Head of caudate nucleus (tissue), 42 donors: ENCODE data around the gene ALPP.
"Not testable (repeated sequence)": the region's sequence is repeated elsewhere in the genome, so short reads cannot be mapped to it uniquely, and the experiment has no call there.

ENCODE experiments used
- DNase-seq, 42 donors: peaks; one replicate each; pipeline versions ENCODE4 v3.0.0 to v3.0.0-alpha.2; 2020 to 2021; ENCODE audit warnings: mixed read lengths in 7 of 42
- intact Hi-C: fragments of 100-400 bp; cut with DNase I; formaldehyde crosslinking; loops from one replicate; pipeline ENCODE4 v1.15.0; 2022

ALPP gene

DNA sequence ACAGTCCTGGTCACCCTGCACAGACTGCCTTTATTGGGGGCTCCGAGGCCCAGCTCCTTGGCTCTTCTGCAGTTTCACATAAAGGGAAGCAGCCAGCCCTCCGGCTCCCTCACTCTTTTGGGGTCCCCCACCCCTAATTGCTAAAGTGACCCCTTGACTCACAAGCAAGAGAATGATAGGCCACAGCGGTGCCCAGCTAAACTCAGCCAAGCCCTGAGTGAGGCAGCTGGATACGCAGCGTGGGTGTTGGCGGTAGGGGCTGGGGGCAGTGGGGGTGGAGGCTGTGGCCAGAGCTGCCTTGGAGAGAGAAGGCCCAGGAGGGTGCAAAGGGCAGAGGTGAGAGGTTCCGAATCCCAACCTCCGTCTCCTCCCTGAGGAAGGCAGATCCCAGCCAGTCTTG lies 25.5 kb upstream of the ALPP start:
- DNase-seq: peak in 1 of 42 donors; percentile 4
- intact Hi-C loops: no loop called here

DNA sequence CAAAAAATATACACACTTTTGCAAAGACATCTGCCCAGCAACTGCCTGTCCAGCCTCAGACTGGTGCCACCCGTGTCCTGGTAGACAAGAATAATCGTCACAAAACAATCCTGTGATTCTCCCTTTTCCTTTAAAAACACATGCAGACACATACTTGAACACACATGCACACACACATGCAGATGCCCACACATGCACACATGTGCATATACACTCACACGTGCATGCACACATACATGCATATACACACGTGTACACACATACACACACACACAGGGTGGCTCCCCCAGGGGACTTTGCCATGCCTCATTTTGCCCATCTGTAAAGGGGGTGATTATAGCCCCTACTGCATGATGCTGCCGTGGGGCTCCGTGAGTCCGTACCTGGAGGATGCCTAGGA lies 24.9 kb upstream of the ALPP start:
- intact Hi-C loops: no loop called here
- no peak for DNase-seq

DNA sequence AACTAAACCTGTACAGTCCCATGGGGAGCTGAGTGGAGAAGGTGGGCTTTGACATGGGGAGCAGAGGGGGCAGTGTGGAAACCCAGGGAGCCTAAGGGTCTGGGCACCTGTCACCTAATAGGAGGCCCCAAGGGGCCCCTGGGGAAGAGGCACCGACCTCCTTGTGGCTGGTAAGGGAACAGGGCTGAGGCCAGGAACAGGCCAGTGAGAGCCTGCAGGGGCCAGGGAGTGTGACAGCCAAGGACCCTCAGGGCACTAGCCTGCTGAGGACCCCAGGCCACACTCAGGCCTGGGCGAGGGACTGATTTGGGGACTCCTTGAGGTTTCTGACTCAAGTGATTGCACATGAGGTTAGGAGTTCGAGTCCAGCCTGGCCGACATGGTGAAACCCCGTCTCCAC lies 24.5 kb upstream of the ALPP start:
- intact Hi-C loops: no loop called here
- DNase-seq: peak in 1 of 42 donors; percentile 8

DNA sequence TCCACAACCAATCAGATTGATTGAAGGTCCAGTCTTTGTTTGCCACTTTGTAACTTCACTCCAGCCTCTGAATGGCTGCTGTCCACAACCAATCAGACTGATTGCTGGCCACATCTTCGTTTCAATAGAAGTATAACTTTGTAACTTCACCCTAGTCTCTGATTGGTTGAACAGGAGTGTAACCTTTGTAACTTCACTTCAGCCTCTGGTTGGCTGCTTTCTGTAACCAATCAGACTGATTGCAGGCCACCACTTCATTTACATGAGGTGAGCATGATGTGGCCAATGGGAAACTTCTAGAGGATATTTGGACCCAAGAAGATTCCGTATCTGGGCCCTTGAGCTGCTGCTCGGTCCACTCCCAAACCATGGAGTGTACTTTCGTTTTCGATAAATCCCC lies 16.9 kb upstream of the ALPP start:
- no peak for DNase-seq
- intact Hi-C loops: no loop called here

DNA sequence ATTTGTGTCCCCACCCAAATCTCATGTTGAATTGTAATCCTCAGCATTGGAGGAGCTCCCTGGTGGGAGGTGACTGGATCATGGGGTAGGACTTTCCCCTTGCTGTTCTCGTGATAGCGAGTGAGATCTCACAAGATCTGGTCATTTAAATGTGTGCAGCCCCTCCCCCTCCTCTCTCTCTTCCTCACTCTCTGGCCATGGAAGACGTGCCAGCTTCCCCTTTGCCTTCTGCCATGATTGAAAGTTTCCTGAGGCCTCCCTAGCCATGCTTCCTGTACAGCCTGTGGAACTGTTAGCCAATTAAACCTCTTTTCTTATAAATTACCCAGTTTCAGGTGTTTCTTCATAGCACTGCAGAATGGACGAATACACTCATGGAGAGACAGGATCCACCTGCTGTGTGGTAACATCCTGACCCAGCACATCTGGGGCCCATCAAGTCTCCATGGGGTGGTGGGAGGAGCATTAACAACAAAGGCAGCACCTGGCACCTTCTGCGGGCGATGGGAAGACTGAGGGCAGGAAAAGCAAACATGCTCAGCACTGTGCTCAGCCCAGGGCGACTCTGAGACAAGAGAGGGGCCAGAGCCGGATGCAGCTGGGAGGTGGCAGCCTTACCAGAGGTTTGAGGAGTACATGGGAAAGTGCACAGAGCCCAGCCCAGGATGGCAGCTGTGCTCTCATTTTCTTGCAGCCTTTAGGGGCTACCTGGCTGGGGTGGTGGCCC lies 16.2 kb upstream of the ALPP start:
- peak in 1 of 42 donors; percentile 3 for DNase-seq
- intact Hi-C loops: no loop called here

DNA sequence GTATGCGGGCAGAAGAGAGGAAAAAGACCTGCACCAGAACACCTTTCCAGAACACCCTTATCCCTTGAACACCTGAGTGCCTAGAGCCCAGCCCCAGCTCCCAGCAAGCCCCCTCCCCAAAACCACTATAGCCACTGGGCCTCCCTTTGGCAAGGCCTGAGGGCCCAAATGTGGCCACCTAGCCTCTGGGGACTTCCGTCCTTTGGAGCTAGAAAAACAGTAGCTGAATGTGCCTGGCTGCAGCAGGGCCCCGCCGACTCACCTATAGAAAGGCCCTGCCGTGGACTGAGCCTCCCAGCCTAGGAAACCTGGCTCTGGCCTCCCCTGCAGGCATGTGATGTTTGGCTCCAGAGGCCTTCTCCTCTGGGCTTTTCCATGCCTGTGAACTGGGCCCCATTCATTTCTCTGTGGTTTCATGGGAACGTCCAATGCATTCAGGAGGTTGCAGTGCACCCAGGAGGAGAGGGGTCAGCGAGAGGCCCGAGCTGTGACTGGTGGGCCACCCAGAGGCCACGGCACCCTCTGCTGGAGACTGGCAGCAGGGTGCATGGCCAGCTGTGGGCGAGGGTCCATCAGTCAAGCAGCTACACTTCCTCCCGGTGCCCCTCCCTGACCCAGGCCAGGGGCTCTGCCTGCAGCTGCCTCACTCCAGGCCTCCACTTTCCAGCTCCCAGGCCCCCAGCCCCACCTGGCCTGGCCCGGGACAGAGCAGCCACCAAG lies 15.3 kb upstream of the ALPP start:
- intact Hi-C loops: not testable (repeated sequence)
- peak in 1 of 42 donors; percentile 11 for DNase-seq

DNA sequence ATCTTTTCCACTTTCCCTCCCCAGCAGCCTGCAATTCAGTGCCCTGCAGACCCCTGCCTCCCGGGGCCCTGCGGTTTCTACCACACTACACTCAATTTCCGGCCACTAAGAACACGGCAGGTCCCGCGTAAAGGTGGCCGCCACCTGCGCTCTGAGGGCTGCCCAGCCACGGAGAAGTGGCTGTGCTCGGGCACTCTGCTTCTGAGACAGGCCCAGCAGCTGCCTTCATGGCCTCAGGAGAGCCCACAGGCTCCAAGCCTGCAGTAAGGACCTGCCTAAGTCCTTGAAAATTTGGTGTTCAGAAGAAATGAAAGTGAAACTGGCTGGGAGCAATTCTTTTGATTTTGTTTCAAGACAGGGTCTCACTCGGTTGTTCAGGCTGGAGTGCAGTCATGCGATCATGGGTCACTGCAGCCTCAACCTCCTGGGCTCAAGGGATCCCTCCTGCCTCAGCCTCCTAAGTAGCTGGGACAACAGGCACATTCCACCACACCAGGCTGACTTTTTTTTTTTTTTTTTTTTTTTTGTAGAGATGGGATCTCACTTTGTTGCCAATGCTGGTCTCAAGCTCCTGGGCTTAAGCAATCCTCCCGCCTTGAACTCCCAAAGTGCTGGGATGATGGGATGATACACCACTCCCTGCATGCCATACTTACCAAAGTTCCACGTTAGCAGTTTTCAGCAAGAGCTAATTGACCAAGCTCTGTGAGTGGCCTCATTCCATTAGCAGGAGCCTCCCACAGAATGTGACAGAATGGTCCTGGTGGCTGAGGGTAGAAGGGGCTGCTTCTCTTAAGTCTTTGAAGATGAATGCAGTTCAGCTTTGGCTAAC lies 14.6 kb upstream of the ALPP start:
- peak in 1 of 42 donors; percentile 8 for DNase-seq
- intact Hi-C loops: no loop called here

DNA sequence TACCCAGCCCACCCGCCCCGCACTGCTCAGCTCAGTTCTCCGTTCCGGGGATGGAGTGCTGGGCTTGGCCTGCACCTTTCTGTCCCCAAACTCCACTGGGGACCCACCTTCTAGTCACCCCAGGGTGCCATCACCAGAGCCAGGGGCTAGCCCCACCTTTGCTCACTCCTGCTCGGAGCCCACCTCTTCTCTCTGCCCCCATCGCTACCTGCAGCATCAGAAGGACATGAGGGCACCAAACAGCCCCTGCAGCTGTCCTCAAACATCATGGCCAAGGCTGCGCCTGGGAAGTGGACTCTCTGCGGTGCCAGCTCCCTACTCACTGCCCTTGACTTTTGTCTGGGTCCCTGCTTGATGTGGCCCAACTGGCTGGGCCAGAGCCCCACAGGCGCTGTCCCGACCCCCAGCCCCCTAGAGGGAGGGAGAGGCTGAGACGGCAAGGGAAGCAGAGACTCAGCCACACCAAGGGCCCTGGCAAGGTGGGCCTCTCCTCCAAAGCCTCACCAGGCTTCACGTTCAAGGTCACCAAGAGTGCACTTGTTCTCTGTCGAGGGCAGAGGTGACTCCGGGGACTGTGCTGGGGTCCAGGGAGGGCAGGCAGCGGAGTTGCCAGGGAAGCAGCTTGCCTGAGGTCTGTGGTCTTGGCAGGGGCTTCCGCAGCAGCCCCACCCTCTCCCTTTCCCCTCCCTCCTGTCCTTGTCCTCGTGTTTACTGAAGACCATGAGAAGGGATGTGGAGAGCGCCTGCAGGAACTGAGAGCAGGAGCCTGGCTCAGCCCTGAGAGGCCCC lies 13.6 kb upstream of the ALPP start:
- intact Hi-C loops: not testable (repeated sequence)

DNA sequence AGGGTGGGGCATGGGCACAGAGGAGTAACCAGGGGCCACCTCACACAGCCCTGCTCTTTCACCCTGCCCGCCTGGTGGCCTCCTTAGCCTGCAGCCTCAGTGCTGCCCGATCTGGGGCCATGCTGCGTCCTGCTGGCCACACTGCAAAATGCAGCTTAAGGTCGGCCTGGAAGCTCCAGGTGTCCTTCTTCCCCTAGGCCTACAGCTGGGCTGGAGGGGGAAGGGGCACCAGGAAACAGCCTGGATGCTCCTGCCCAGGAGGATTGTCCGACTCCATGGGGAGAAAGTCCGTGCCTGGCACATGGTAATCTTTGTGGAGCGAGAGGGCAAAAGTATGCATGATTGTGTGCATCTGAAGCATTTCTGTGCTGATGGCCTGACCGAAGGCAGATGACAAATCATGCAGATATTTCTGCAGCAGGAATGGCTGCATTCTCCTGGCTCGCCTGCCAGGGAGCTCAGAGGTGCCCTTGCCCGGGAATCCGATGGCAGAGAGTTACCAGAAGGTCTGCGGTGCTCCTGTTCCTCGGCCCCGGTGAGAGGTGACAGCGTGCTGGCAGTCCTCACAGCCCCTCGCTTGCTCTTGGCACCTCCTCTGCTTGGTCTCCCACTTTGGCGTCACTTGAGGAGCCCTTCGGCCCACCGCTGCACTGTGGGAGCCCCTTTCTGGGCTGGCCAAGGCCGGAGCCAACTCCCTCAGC lies 12.8 kb upstream of the ALPP start:
- intact Hi-C loops: no loop called here
- peak in 1 of 42 donors; percentile 5 for DNase-seq

More for the DNA sequence above, 13.6 kb upstream of the ALPP start:
- DNase-seq: peak in 1 of 42 donors; percentile 7

DNA sequence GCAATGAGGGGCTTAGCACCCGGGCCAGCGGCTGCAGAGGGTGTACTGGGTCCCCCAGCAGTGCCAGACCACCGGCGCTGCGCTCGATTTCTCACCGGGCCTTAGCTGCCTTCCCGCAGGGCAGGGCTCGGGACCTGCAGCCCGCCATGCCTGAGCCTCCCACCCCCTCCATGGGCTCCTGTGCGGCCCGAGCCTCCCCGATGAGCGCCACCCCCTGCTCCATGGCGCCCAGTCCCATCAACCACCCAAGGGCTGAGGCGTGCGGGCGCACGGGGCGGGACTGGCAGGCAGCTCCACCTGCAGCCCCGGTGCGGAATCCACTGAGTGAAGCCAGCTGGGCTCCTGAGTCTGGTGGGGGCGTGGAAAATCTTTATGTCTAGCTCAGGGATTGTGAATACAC lies 12.1 kb upstream of the ALPP start:
- intact Hi-C loops, DNase-seq: not testable (repeated sequence)

DNA sequence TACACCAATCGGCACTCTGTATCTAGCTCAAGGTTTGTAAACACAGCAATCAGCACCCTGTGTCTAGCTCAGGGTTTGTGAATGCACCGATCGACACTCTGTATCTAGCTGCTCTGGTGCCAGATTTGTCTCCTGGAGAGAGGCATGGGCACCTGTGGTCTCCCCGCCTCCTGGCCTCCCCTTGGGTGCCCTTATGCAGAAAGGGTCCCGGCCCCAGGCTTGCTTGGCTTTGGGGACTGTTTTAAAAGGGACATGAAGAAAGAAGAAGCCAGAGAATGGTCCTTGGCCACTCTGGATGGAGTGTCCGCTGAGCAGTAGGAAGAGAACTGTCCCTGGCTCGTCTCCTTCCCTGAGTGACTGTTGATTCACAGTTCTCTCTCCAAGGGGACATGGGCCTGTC lies 11.5 kb upstream of the ALPP start:
- no peak for DNase-seq
- intact Hi-C loops: no loop called here

DNA sequence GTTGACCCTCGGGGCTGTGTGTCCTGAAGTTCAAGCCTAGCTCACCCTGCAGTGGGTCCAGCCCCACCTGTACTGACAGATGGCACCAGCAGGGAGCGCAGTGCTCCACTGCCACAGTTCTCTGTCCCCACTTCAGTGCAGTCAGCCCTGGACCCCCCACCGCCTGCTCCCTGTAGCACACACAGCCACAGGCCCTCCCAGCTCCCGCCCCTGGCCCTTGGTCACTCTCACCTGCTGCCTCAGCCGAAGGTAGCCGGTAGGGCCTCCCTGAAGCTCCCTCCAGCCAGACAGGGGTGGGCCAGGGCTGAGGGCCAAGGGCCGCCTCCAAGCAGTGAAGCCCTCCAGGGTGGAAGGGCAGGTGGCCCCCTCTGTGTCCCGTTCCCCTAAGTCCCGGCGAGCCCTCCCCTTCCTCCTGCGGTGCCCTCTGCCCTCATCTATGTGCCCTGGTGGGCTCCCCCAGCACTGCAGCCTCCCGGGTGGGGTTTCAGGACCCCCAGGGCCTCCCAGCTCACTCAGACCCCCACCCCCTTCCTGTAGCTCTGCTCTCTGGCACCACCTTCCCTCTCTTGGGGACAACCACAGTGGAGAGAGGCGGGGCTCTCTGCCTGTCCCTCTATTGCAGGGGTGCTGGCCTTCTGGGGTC lies 10.8 kb upstream of the ALPP start:
- intact Hi-C loops: no loop called here
- DNase-seq: no peak

DNA sequence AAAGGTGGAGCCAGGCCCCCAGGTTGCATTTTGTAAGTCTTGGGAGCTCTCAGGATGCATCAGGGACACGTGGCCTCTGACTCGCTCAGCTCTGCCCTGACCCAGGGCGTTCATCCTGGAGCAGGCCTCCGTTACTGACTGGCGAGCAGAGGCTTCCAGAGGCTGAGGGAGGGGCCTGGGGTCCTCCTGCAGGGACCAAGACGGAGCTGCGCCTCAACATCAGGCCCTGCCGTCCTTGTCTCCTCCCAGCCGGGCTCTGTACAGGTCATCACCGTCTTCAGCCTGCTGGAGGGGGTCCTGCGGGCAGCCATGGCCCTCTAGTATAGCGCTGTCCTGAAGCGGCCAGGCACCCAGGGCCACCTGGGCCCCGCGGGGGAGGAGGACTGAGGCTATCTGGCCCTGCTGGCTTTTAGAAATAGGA lies 10.2 kb upstream of the ALPP start:
- intact Hi-C loops: no loop called here
- no peak for DNase-seq

DNA sequence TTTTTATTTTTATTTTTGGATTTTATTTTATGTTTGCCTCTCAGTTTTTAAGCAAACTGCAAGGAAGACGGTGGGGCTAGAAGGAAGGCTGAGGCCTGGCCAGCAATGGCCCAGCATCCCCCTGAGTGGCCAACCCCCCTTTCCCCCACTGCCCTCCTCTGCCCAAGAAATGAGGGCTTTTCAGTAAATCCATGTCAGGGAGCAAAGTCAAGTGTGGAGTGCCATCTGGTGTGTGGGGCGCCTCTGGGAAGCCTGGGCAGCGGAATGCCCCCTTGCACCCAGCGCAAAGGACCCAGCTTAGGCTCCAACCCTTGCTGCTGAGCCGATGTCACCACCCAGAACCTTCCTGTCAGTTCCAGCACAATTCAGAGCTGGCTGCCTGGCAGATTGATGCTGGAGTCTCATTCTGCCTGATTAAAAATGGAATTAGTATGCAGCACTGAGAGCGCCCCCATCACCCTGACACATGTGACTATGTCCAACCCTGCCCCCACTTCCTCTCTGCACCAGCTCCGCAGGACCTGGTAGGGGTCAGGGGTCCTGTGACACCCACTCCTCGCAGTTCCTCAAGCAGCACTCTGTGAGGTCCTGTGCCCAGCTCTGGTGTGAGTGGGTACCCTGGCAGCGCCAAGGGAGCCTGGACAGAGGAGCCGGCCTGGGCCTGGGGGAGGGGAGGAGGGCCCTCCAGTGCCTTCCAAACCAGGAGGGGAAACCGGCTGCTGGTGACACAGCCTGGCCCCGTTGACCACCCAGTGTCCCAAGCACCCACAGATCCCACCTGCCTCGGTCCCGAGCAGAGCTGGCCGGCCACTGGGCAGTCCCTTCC lies 9.2 kb upstream of the ALPP start:
- intact Hi-C loops: no loop called here
- DNase-seq: peak in 14 of 42 donors; percentile 5 to 46 (median 17)

DNA sequence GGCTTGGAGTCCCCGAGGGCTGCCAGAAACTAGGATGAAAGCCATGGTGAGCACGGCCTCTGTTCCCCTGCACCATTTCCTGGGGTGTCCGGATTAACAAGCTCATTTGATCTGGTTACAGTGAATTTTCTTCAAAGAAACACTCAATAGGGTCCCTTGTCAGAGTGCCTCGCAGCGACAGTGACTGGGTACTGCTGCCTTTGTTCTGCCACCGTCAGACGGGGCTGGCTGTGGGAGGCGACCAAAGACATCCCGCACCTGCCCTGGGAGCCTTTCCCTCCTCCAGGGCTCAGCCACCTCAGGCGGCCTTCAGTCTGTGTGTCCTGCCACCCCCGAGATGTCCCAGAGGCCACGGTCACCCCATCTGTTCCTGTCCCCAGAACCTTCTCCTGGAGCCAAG lies 8.5 kb upstream of the ALPP start:
- peak in 1 of 42 donors; percentile 7 for DNase-seq
- intact Hi-C loops: not testable (repeated sequence)

DNA sequence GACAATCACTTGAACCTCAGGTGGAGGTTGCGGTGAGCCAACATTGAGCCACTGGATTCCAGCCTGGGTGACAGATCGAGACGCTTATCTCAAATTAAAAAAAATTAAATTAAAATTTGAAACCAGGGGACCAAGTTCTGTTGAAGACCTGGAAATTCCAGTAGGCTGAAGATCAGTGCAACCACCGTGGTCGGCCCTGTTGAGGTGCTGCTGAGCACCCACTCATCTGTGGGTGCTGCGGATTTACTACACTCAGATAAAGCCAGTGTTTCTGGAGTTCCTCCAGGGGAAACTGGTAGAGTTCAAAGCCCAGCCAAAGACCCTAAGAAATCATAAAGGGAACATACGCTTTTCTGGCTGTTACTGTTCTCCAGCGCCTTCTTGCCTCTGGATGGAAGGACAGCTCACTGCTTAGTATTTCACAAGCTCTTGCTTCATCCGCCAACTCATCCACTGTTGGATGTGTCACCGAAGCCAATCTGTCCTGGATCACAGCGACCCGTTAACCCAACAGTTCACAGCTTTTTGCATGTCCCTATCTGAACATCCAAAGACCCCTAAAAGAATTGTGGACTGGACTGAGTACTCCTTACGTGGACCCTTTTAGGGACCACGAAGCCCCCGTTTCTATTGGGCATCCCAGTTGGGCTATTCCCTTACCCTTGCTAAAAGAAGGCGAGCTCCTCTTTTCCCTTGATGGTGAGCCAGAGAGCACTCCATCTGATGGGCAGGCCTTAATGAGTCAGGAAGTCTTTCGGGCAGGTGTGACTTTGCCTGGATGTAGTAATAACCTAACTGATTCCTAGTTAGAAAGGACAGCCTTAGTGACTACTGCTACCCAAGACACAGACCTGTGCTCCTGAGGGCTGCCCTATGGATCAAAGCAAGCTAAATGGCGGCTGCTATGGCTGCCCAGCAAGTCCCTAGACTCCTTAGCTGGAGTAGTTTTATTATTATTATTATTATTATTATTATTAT lies 6.0 kb upstream of the ALPP start:
- intact Hi-C loops: no loop called here
- no peak for DNase-seq
